ENCODE measurements around the gene THSD7B. TPM values are rescaled to one million over a fixed set of nuclear protein-coding genes. Genes with fewer than 3 reads are reported as not detected.
A peak's percentile ranks its signal among the peaks of the same experiment; 100 is the strongest.

THSD7B gene
- total and polyA plus RNA-seq, 2 of the 8 experiments (the other 6 are each of a cell fraction or from before 2014, with no cell fraction given) = 0.60 to 2.9 TPM

DNA sequence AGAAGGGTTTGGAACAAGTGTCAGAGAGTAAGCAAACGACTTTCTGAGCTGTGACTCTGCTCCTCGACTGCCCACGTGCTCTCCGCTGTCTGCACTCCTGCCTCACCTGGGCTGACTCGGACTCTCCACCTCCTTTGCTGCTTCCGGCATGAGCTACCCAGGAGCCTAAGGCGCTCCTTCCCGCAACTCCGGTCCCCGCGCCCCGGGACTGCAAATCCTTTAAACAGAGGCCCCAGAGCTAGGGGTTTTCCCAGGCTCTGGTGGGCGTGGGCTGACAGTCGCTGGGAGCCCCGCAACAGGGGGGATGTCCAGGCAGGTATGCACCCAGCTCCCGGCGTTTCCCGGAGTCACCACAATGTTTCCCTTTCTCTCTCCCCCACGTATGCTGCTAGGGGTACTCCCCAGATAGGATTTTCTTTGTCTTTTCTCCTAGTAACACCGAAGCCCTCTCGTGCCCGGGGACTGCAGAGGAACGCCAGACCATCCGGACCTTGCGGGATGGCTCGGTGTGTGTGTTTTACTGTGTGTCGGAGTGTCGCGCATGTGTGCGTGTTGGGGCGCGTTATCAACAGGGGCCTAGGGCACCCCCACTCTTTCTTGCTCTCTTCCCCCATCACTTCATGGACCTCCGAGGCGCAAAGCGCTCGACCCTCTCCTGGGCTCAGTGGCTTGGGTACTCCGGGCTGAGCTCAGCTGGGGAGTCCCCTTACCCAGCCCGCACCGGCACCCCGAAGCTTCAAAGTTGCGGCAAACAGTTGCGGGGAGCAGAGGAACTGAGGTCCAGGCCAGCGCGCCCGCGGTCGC lies 691 bp upstream of the THSD7B start:
- no peak overlapping the region for H2BK5ac ChIP-seq (ENCODE audit: low read depth, low read length)
- no peak overlapping the region for H3K14ac ChIP-seq (ENCODE audit: insufficient read length)
- H3K79me1 ChIP-seq (ENCODE audit: low read depth, low read length) = no peaks in the 10 kb centered on the region
- WGBS, 2 experiments (ENCODE audit: extremely low coverage in 1 of 2, insufficient coverage in 1 of 2, insufficient read length in 1 of 2, insufficient replicate concordance in 2 of 2, low coverage in 1 of 2, low lambda C conversion rate in 2 of 2, missing lambda C conversion rate in 1 of 2) = 3% methylated on average over 46 of the region's 47 CpGs; no CpG with 5 or more reads in 1 of the 2 experiments
- peak overlapping the region; percentile 84 to 99 for H3K4me2 ChIP-seq (ENCODE audit: insufficient read depth in 1 of 2, low read depth in 2 of 2, low read length in 2 of 2)
- H3K23me2 ChIP-seq (ENCODE audit: low read depth, low read length) = peaks cover 18% of the 10 kb centered on the region
- H3K56ac ChIP-seq (replicated peaks; ENCODE audit: insufficient read length, low read depth, low read length) = no peak overlapping the region
- peak overlapping the region; percentile 74; the same call in 1 of the 2 replicates for H4K8ac ChIP-seq (ENCODE audit: extremely low read depth, insufficient read depth, low read length)
- peaks cover 14 to 45% (median 42%) of the 10 kb centered on the region in 4 experiments for H3K27me3 ChIP-seq (replicated peaks in 1 of 4; ENCODE audit: control insufficient read depth in 3 of 4, extremely low read depth in 1 of 4, insufficient read depth in 3 of 4, low read length in 3 of 4)
- peak overlapping the region; percentile 72 for H2AFZ ChIP-seq (ENCODE audit: low read length)
- no peak overlapping the region for H3K4ac ChIP-seq (replicated peaks; ENCODE audit: insufficient read length, low read depth, low read length)
- no peaks in the 10 kb centered on the region for H3K36me3 ChIP-seq (ENCODE audit: control insufficient read depth in 2 of 4, insufficient read depth in 4 of 4, low read length in 3 of 4)
- H4K20me1 ChIP-seq (replicated peaks in 1 of 2; ENCODE audit: control insufficient read depth in 1 of 2, insufficient read depth in 2 of 2, low read length in 2 of 2) = peaks cover 0 to 2% of the 10 kb centered on the region in 2 experiments
- no peak overlapping the region for H4K5ac ChIP-seq (ENCODE audit: insufficient read length, low read depth, low read length)
- H3K18ac ChIP-seq (ENCODE audit: extremely low read depth, low read length) = 0 out of 2 replicates have a peak overlapping the region, but pooled peaks have one; percentile 55
- DNase-seq (ENCODE audit: low read depth in 1 of 2, low spot score in 2 of 2) (peak in 1 of 2 experiments; percentile 64), FAIRE-seq (no peak)
- peak overlapping the region; percentile 57 to 83 (median 68) for H3K4me3 ChIP-seq (ENCODE audit: extremely low read depth in 1 of 4, insufficient read depth in 2 of 4, low read depth in 3 of 4, low read length in 4 of 4)
- H2BK12ac ChIP-seq (ENCODE audit: low read depth, low read length) = peak overlapping the region; percentile 93; the same call in 1 of the 2 replicates
- no peaks in the 10 kb centered on the region for H3K9me3 ChIP-seq (ENCODE audit: insufficient read depth in 2 of 2, low read depth in 1 of 2, low read length in 1 of 2)
- no peak overlapping the region for H4K91ac ChIP-seq (replicated peaks; ENCODE audit: insufficient read length, low read length)
- ChIA-PET POLR2A (ENCODE audit: partially characterized antibody) (no interaction called here), CTCF (ENCODE audit: partially characterized antibody) (interaction anchor here (0.7 to 1.6 kb wide), 4 partner anchors 28 to 341 kb away, joined by 3 to 7 read pairs (median 3); no protein-coding TSS in a partner anchor)
- peak overlapping the region; percentile 61; the same call in 1 of the 2 replicates for H2BK15ac ChIP-seq (ENCODE audit: low read length)
- H3K79me2 ChIP-seq (ENCODE audit: control insufficient read depth in 1 of 2, insufficient read depth in 2 of 2, low read length in 2 of 2) = no peaks in the 10 kb centered on the region
- H3K27ac ChIP-seq (ENCODE audit: low read depth, low read length) = no peak overlapping the region
- H2BK20ac ChIP-seq (ENCODE audit: low read length) = no peak overlapping the region
- H3K4me1 ChIP-seq (replicated peaks in 1 of 4; ENCODE audit: control insufficient read depth in 3 of 4, insufficient read depth in 4 of 4, low read length in 3 of 4) = peaks cover 0 to 7% (median 4%) of the 10 kb centered on the region in 4 experiments; a peak in 2 of 7 replicates
- H2AK5ac ChIP-seq (ENCODE audit: low read depth, low read length) = no peak overlapping the region
- H3K9ac ChIP-seq (replicated peaks in 1 of 4; ENCODE audit: extremely low read depth in 1 of 4, low read depth in 3 of 4, low read length in 3 of 4) = no peak overlapping the region
- no peak overlapping the region for H2BK120ac ChIP-seq (replicated peaks; ENCODE audit: low read depth, low read length)
- no peak overlapping the region for H3K23ac ChIP-seq (ENCODE audit: insufficient read length)
- TF ChIP-seq, protein P1, sequence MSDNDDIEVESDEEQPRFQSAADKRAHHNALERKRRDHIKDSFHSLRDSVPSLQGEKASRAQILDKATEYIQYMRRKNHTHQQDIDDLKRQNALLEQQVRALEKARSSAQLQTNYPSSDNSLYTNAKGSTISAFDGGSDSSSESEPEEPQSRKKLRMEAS (IDR thresholded peaks at IDR 0.05) = peak; percentile 98
- TF ChIP-seq SAP30 (IDR thresholded peaks at IDR 0.05; ENCODE audit: insufficient read depth, insufficient replicate concordance, low read length) = peak; percentile 61
- peak; percentile 61 for TF ChIP-seq ASH2L (IDR thresholded peaks at IDR 0.05; ENCODE audit: low read length)
- peak; percentile 61 for TF ChIP-seq EZH2 (IDR thresholded peaks at IDR 0.05; ENCODE audit: low read depth, low read length, severe bottlenecking)
- TF ChIP-seq, protein P2, sequence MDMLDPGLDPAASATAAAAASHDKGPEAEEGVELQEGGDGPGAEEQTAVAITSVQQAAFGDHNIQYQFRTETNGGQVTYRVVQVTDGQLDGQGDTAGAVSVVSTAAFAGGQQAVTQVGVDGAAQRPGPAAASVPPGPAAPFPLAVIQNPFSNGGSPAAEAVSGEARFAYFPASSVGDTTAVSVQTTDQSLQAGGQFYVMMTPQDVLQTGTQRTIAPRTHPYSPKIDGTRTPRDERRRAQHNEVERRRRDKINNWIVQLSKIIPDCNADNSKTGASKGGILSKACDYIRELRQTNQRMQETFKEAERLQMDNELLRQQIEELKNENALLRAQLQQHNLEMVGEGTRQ (IDR thresholded peaks at IDR 0.05; ENCODE audit: low read length) = peak; percentile 36; the same call in 1 of the 2 replicates
- TF ChIP-seq SIN3A (conservative IDR thresholded peaks at IDR 0.05 in 1 of 2, IDR thresholded peaks at IDR 0.05 in 1 of 2; ENCODE audit: low read depth in 1 of 2, low read length in 2 of 2) = peak in 1 of 2 experiments; percentile 68; a peak in 1 of 4 replicates
- no peak for TF ChIP-seq KDM1A (IDR thresholded peaks at IDR 0.05; ENCODE audit: borderline replicate concordance, low read length)
- peak; percentile 70 for TF ChIP-seq SUZ12 (IDR thresholded peaks at IDR 0.05; ENCODE audit: low read length)
